AG04449 (cell line): Measurements from ENCODE around the gene TXNRD1.
"Not testable (repeated sequence)": the region's sequence is repeated elsewhere in the genome, so short reads cannot be mapped to it uniquely, and the experiment has no call there.

ENCODE experiments used
- CTCF ChIA-PET: fragments of 350-600 bp; formaldehyde crosslinking; extraction: SDS; loops from one replicate; lab custom pipeline; 2021; ENCODE audit warnings: antibody characterized with exemption; lab: Yijun Ruan, JAX
- POLR2A ChIA-PET: fragments of 400-600, 350-600 bp; formaldehyde crosslinking; extraction: SDS; loops from one replicate; lab custom pipeline; 2020; ENCODE audit warnings: antibody characterized with exemption, inconsistent platforms; lab: Yijun Ruan, JAX
- DNase-seq: peaks from one replicate; pipeline ENCODE4 v3.0.0-alpha.2; 2010; ENCODE audit warnings: low read depth, low spot score
- H3K4me3 ChIP-seq: 2 replicates; pipeline ENCODE4 v1.5.1; 2011; ENCODE audit warnings: low read depth, mild to moderate bottlenecking, control low read depth, low read length
- TF ChIP-seq, protein P1 (sequence below): IDR thresholded peaks from one replicate; pipeline ENCODE4 v1.5.1; 2011; ENCODE audit warnings: mild to moderate bottlenecking, moderate library complexity, low read length, control low read depth, inconsistent platforms; ENCODE audit not compliant: insufficient read depth; ENCODE audit errors: missing control alignments

Gene TXNRD1

DNA sequence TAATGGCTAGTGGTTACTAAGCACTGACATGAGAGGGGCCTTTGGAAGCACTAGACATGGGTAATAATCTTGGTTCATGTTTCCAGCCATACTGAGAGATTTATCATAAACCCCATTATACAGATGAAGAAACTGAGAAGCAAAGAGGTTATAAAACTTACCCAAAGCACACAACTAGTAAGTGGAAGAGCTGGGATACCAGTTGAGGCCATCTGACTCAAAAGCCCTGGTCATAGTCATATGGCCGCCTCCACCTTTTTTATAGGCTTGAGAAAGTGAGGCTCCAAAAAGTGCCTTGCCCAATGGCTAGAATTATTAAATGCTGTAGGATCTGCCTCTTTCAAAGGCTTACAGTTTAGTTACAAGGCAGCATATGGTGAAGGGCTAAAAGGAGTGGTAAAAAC lies 944 bp downstream of the TXNRD1 start:
- TF ChIP-seq, protein P1, sequence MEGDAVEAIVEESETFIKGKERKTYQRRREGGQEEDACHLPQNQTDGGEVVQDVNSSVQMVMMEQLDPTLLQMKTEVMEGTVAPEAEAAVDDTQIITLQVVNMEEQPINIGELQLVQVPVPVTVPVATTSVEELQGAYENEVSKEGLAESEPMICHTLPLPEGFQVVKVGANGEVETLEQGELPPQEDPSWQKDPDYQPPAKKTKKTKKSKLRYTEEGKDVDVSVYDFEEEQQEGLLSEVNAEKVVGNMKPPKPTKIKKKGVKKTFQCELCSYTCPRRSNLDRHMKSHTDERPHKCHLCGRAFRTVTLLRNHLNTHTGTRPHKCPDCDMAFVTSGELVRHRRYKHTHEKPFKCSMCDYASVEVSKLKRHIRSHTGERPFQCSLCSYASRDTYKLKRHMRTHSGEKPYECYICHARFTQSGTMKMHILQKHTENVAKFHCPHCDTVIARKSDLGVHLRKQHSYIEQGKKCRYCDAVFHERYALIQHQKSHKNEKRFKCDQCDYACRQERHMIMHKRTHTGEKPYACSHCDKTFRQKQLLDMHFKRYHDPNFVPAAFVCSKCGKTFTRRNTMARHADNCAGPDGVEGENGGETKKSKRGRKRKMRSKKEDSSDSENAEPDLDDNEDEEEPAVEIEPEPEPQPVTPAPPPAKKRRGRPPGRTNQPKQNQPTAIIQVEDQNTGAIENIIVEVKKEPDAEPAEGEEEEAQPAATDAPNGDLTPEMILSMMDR = no peak
- POLR2A ChIA-PET = interaction anchor here (1.4 kb wide), 1 partner anchor 71 kb away, joined by 6 read pairs; no protein-coding TSS in a partner anchor
- DNase-seq = no peak
- CTCF ChIA-PET = interaction anchor here (1.0 to 2.3 kb wide), 9 partner anchors 10 to 121 kb away, joined by 3 to 8 read pairs (median 6); no protein-coding TSS in a partner anchor
- no peak overlapping the region for H3K4me3 ChIP-seq

DNA sequence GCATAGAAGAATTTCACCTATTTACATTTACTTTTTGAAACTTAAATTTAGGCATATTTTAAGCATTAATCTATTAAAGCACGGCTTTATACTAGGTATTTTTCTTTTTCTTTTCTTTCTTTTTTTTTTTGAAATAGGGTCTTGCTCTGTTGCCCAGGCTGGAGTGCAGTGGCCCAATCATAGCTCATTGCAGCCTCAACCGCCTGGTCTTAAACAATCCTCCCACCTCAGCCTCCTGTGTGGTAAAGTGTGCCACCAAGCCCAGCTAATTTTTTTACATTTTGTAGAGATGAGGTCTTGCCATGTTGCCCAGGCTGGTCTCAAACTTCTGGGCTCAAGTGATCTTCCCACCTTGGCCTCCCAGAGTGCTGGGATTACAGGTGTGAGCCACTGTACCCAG lies 2.9 kb downstream of the TXNRD1 start:
- DNase-seq, H3K4me3 ChIP-seq: not testable (repeated sequence)
- ChIA-PET POLR2A (interaction anchor here (0.7 to 2.3 kb wide), 2 partner anchors 69 to 73 kb away, joined by 3 to 19 read pairs; no protein-coding TSS in a partner anchor), CTCF (interaction anchor here (0.9 to 2.1 kb wide), 2 partner anchors 68 to 80 kb away, joined by 3 to 5 read pairs; no protein-coding TSS in a partner anchor)

DNA sequence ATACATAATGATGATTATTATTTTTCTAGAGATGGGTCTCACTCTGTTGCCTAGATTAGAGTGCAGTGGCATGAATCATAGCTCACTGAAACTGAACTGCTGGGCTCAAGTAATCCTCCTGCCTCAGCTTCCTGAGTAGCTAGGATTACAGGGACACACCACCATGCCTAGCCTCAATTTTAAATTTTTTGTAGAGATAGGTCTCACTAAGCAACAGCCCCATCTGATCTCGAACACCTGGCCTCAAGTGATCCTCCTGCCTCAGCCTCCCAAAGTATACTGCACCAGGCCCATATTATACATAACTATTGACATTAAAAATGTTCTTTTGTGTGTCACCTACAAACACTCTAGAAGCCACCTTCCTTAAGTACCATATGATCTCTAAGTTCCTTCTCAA lies 3.4 kb downstream of the TXNRD1 start:
- CTCF ChIA-PET = interaction anchor here (0.9 to 2.1 kb wide), 3 partner anchors 45 to 80 kb away, joined by 3 to 5 read pairs (median 3); no protein-coding TSS in a partner anchor
- POLR2A ChIA-PET = interaction anchor here (0.7 to 2.3 kb wide), 3 partner anchors 29 to 73 kb away, joined by 3 to 19 read pairs (median 3); no protein-coding TSS in a partner anchor

DNA sequence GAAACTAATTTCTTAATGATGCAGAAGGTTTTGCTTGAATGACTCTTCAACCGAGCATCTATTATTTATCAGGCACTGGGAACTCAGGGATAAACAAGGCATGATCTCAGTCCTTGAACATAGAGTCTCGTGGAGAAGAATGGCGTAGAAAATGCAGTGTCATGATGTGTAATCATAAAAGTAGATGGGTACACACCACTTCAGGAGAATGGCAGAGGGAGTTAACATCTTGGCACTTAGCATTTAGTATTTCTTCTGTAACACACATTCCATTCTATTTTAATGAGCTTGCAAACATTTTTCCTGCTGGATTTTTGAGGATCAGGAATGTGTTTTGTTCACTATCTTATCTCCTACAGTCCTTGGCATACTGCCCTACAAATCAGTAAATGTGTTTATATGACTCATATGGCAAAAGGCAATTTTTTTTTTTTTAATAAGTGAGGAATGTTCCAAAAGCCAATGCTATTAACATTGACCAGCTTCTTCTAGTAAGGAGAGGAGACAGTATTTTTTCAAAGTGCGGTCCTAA lies 3.8 kb downstream of the TXNRD1 start:
- ChIA-PET CTCF (interaction anchor here (0.9 to 2.1 kb wide), 3 partner anchors 45 to 67 kb away, joined by 3 to 5 read pairs (median 3); no protein-coding TSS in a partner anchor), POLR2A (interaction anchor here (0.6 to 2.3 kb wide), 6 partner anchors 29 to 99 kb away, joined by 3 to 19 read pairs (median 4); partner anchors contain the start of gene EID3)
- TF ChIP-seq, protein P1 = no peak
- H3K4me3 ChIP-seq = peak overlapping the region; percentile 2; the same call in 1 of the 2 replicates
- DNase-seq = peak; percentile 98

More for the DNA sequence above, 3.4 kb downstream of the TXNRD1 start:
- DNase-seq = no peak
- TF ChIP-seq, protein P1 = no peak
- no peak overlapping the region for H3K4me3 ChIP-seq

DNA sequence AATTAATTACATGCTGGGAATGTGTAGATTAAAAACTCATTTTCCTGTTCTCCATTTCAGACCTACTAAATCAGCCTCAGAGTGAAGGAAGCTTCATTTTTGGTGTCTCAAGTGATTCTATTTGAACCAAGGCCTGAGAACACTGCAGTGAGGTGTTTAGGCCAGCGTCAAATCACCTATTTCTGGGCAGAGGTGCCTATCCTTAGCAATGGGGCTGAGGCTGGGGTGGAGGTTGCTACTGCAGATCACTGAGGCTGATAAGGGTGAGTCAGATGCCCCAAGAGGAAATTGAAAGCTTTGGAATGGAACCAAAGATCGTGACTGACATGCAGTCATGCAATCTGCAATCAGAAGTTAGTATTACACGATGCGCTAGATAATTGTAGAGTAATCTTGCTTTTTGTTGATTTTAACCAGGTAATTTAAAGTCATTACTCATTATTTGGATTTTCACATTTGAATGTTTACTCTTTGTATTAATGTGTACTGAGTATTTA lies 4.4 kb downstream of the TXNRD1 start:
- TF ChIP-seq, protein P1 = no peak
- peak overlapping the region; percentile 2; the same call in 1 of the 2 replicates for H3K4me3 ChIP-seq
- ChIA-PET CTCF (interaction anchor here (0.9 to 2.1 kb wide), 3 partner anchors 44 to 67 kb away, joined by 3 to 5 read pairs (median 3); no protein-coding TSS in a partner anchor), POLR2A (interaction anchor here (0.6 to 2.3 kb wide), 6 partner anchors 30 to 99 kb away, joined by 3 to 19 read pairs (median 4); partner anchors contain the start of gene EID3)
- peak; percentile 34 for DNase-seq

DNA sequence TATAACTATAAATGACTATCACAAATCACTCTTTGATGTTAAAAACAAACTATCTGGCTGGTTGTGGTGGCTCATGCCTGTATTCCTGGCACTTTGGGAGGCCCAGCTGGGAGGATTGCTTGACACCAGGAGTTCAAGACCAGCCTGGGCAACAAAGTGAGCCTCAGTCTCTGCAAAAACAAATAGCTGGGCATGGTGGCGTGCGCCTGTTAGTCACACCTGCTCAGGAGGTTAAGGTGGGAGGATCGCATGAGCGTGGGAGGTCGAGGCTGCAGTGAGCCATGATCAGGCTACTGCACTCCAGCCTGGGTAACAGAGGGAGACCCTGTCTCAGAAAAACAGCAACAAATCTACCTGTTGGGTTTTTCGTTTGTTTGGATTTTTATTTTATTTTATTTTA lies 5.4 kb downstream of the TXNRD1 start:
- H3K4me3 ChIP-seq = no peak overlapping the region
- DNase-seq = no peak
- TF ChIP-seq, protein P1 = no peak
- POLR2A ChIA-PET = interaction anchor here (0.6 kb wide), 1 partner anchor 48 kb away, joined by 3 read pairs; no protein-coding TSS in a partner anchor
- CTCF ChIA-PET = interaction anchor here (0.8 to 1.2 kb wide), 2 partner anchors 54 to 66 kb away, joined by 3 to 4 read pairs; no protein-coding TSS in a partner anchor
